Measurements from ENCODE around the gene LAX1.
"Not testable (repeated sequence)": the region's sequence is repeated elsewhere in the genome, so short reads cannot be mapped to it uniquely, and the experiment has no call there.

Gene LAX1, protein sequence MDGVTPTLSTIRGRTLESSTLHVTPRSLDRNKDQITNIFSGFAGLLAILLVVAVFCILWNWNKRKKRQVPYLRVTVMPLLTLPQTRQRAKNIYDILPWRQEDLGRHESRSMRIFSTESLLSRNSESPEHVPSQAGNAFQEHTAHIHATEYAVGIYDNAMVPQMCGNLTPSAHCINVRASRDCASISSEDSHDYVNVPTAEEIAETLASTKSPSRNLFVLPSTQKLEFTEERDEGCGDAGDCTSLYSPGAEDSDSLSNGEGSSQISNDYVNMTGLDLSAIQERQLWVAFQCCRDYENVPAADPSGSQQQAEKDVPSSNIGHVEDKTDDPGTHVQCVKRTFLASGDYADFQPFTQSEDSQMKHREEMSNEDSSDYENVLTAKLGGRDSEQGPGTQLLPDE

DNA sequence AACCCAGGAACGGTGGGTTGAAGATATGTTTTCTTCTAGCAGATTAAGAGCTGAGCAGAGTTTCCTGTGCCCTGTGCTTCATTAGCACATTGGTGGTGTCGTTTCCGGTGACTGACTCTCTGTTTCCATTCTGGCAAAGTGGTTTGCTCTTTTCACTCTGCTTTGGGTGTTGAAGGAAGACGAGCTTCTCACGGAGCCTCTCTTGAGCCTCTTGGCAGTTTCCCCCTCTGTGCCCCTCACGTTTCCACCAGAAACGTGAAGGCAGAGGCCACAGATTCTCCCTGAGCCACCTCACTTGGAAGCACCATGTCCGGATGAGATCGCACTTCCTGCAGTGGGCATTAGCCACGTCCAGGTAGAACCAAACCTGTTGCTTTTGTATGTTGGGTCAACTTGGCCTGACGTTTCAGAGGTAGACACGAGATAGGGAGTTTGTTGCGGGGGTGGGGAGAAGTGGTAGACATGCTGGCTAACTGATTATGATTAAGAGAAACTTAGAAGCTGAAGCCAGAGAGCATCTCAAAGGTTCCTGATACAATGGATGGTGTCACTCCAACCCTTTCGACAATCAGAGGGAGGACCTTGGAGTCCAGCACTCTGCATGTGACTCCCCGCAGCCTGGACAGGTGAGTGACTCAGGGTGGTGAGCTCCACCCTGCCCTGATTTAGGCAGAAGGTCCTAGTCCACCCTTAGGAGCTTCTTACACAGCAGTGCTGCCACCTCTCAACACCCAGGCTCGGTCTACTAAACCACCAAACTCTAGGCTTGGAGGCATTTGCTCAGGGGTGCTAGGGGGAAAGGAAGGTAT lies at the start of gene LAX1:
LAX1 (plus strand) TSS at position 155 of the 809 bp plus-strand sequence; CDS start at position 538, 383 bp downstream.
- no peak for DNase-seq

- DNase-seq = no peak
These were observed 47.9 kb upstream of the LAX1 start for GRCh38 chr1:203717120-203717519.

DNA sequence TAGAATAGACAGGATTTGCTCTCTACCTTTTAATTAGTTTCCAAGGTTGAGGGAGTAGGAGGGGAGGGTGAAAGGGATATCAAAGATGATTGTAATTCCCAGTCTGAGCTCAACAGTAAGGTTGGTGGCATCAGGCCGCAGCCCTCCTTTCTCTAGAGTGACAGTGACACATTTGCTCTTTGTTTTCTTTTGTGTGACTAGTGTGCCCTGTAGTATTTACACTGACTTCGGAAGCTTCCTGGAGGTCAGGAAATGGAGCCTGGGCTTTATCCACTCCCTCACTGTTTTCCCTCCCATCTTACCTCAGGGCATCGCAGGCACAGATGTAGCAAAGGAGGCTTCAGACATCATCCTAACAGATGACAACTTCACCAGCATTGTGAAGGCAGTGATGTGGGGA lies 44.7 kb upstream of the LAX1 start:
- no peak for DNase-seq

DNA sequence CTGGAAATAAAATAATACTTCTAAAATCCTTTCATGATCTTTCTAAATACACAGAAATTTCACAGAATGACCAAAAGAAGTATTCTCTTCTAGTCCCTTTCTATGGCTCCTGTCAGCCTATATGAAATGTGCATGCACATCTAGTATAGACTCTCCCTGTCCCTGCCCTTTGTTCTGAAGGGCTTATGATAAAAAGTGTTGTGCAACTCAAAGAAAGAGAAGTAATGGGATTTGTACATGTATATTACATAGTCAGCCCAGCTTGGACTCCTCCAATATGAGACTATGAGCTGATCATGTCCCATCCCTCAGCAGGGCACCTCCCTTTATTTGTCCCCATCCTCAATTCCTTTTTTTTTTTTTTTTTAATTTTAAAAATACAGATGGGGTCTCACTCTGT lies 42.1 kb upstream of the LAX1 start:
- no peak for DNase-seq

GRCh38 chr1:203726417-203726867 lies 38.5 kb upstream of the LAX1 start:
- DNase-seq = no peak

GRCh38 chr1:203733009-203733863 lies 31.7 kb upstream of the LAX1 start:
- DNase-seq = no peak

- no peak for DNase-seq
These were observed 22.5 kb upstream of the LAX1 start for GRCh38 chr1:203742436-203742835.

- DNase-seq = no peak
These were observed 21.9 kb upstream of the LAX1 start for GRCh38 chr1:203743091-203743571.

- DNase-seq = no peak
These were observed 20.7 kb upstream of the LAX1 start for GRCh38 chr1:203744075-203744972.

- no peak for DNase-seq
These were observed 18.7 kb upstream of the LAX1 start for GRCh38 chr1:203746281-203746680.

DNA sequence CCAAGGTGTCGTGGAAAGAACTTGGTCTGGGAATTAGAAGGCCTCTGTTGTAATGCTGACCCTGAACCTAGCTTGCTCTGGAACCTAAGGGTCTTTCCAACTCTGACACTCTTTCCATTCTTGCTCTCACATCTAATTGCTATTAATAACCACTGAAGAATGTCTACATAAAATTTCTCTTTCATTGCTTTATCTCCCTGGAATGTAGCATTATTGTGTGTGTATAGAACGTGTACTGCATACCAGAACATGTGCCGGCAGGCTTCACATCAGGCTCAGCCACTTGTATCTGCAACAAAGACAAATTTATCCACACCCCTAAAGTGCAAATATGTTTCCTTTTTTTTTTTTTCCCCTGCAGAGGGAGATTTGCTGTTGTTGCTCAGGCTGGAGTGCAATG lies 13.9 kb upstream of the LAX1 start:
- no peak for DNase-seq

GRCh38 chr1:203751618-203752361 lies 13.2 kb upstream of the LAX1 start:
- DNase-seq = not testable (repeated sequence)

GRCh38 chr1:203754455-203754864 lies 10.5 kb upstream of the LAX1 start:
- no peak for DNase-seq

DNA sequence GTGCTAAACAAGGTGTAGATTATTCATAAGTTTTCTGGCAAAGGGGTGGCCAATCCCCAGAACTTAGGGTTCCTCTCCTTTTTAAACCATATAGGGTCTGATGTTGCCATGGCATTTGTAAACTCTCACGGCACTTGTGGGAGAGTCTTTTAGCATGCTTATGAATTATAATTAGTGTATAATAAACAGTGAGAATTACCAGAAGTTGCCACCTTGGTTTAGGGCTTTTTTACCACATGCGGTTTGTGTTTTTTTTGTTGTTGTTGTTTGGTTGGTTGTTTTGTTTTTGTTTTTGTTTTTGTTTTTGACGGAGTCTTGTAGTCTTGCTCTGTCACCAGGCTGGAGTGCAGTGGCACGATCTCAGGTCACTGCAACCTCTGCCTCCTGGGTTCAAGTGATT lies 8.9 kb upstream of the LAX1 start:
- no peak for DNase-seq

DNA sequence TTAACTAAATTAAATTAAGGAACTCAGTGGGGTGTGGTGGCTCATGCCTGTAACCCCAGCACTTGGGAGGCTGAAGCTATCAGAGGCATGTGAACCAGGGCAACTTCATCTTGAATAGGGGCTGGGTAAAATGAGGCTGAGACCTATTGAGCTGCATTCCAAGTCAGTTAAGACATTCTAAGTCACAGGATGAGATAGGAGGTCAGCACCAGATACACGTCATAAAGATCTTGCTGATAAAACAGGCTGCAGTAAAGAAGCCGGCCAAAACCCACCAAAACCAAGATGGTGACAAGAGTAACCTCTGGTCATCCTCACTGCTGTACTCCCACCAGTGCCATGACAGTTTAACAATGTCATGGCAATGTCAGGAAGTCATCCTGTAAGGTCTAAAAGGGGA lies 6.2 kb upstream of the LAX1 start:
- not testable (repeated sequence) for DNase-seq

DNA sequence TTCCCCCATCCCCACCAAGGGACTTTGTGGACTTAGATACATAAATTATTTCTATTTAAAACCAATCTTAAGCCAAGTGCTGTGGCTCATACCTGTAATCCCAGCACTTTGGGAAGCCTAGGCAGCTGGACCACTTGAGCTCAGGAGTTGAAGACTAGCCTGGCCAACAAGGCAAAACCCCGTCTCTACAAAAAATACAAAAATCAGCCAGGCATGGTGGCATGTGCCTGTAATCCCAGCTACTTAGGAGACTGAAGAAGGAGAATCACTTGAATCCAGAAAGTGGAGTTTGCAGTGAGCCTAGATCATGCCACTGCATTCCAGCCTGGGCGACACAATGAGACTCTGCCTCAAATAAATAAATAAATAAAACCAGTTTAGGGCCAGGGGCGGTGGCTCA lies 4.5 kb upstream of the LAX1 start:
- no peak for DNase-seq

- not testable (repeated sequence) for DNase-seq
These were observed 3.0 kb upstream of the LAX1 start for GRCh38 chr1:203761958-203762357.

DNA sequence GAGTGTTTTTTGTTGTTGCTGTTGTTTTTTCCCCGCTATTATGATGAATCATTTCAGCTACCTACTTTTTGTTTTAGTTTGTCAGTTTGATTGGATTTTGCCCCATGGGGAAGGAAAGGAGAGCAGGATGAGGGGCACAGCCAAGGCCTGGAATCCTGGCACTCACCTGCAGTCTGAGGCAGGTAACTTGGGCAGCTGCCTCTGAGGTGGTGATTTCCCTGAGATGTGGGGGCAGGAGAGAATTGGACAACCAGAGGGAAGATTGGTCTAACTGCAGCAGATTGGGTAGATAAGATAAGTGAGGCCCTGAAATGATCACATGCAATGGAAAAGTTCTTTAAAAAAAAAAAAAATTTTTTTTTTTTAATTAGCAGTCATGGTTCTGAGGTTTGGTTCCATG lies 1.5 kb upstream of the LAX1 start:
- no peak for DNase-seq

DNA sequence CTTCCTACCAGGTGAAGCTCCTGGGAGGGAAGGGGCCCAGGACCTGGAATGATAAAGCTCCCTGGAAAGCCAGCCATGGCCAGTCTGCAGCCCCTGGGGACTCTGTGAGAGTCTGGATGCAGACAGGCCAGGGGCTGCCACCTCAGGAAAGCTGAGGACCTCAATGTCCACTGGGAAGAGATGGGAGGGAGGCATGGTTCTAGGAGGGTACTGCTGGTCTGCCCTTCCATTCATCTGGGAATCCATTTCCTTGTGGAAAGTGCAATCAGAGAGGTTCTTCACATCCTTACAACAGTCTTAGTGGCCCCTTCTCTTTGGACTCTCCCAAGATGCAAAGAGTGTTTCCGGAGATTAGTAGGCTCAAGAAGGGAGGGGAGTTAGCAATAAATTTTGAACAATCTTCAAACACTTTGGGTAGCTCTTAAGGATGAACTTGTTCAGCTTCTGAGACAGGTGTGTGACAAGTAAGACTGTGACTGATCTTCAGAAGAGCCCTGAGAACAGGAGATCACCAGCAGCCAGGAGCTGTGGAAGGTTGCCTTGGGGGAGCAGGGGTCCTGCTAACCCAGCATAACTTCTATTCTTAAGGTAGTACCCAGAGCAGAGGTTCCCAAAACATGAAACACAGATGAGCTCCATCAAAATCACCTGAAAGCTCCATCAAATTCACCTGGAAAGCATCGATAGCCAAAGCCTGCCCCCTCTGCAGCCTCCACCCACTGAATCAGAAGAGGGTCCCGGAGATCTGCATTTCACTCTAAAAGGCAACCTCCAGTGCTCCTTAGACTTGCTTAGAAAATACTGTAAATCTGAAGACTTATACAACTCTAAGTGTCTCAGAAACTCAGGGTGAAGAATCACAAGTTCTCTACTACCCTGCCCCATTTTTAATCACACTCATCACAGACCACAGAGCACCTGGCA lies 616 bp upstream of the LAX1 start:
- DNase-seq = no peak

DNA sequence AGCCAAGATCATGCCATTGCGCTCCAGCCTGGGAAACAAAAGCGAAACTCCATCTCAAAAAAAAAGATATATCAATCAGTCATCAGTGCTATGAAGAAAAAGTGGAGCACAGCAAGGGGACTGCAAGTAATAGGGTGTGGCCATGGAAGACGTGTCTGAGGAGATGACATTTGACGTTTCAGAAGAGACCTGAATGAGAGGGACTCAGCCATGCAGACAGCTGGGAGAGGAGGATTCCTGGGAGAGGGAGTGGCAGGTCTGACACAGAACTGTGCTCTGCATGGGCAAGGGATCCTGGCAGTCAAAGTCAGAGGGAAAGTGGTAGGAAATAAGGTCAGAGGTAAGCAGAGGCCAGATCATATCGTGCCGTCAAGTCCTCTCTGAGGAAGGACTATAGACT lies 3.3 kb downstream of the LAX1 start:
- DNase-seq = no peak

Data from NCI-H1105 treated with DMSO at 0.1 percent for 48 hours (cell line).